ENCODE results near the gene VEGFD. TPM values are rescaled to one million over a fixed set of nuclear protein-coding genes. Genes with fewer than 3 reads are reported as not detected.

Gene VEGFD
- total and polyA plus RNA-seq, 2 of the 4 experiments (the other 2 are of a cell fraction) = 0.18 to 0.19 TPM

DNA sequence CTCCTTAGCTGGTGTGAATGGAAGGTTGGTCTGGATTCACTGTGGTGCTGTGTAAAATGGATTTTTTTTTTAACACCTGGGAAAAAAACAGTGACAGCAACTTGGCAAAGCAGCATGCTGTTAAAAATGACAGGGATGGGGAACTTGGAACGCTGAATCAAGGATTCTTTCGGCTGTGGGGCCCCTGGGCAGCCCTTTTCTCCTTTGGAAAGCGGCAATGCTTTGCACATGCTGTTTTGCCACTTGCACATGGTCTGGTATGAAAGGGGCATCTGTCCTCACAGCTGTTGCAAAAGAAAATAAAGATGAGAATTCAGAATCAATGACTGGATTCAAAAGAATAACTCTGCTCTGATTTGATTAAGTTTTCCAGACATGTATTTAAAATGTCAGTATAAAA lies 38.2 kb downstream of the VEGFD start:
- ATAC-seq (ENCODE audit: low read depth) = no peak
- TF ChIP-seq CHD1 (IDR thresholded peaks at IDR 0.05; ENCODE audit: low read depth, low read length) (no peak), RAD21 (IDR thresholded peaks at IDR 0.05; ENCODE audit: low read length) (no peak), NFE2L2 (IDR thresholded peaks at IDR 0.05; ENCODE audit: low read depth, low read length) (no peak), BHLHE40 (IDR thresholded peaks at IDR 0.05; ENCODE audit: low read depth, low read length) (no peak), MAZ (IDR thresholded peaks at IDR 0.05; ENCODE audit: borderline replicate concordance, low read depth, low read length) (no peak), MAFK (IDR thresholded peaks at IDR 0.05; ENCODE audit: low read depth, low read length) (no peak), CEBPB (IDR thresholded peaks at IDR 0.05; ENCODE audit: low read depth, low read length) (no peak), POLR2A (IDR thresholded peaks at IDR 0.05; ENCODE audit: low read depth, low read length) (no peak), MXI1 (IDR thresholded peaks at IDR 0.05; ENCODE audit: borderline replicate concordance, low read depth, low read length) (no peak), RFX5 (IDR thresholded peaks at IDR 0.05; ENCODE audit: low read depth, low read length) (no peak), SMC3 (IDR thresholded peaks at IDR 0.05; ENCODE audit: low read depth, low read length) (no peak), RCOR1 (IDR thresholded peaks at IDR 0.05; ENCODE audit: insufficient replicate concordance, low read length) (no peak), FOS (IDR thresholded peaks at IDR 0.05; ENCODE audit: low read depth, low read length) (no peak)
- TF ChIP-seq, protein P1, sequence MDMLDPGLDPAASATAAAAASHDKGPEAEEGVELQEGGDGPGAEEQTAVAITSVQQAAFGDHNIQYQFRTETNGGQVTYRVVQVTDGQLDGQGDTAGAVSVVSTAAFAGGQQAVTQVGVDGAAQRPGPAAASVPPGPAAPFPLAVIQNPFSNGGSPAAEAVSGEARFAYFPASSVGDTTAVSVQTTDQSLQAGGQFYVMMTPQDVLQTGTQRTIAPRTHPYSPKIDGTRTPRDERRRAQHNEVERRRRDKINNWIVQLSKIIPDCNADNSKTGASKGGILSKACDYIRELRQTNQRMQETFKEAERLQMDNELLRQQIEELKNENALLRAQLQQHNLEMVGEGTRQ (IDR thresholded peaks at IDR 0.05; ENCODE audit: low read depth, low read length) = no peak
- TF ChIP-seq, protein P2, sequence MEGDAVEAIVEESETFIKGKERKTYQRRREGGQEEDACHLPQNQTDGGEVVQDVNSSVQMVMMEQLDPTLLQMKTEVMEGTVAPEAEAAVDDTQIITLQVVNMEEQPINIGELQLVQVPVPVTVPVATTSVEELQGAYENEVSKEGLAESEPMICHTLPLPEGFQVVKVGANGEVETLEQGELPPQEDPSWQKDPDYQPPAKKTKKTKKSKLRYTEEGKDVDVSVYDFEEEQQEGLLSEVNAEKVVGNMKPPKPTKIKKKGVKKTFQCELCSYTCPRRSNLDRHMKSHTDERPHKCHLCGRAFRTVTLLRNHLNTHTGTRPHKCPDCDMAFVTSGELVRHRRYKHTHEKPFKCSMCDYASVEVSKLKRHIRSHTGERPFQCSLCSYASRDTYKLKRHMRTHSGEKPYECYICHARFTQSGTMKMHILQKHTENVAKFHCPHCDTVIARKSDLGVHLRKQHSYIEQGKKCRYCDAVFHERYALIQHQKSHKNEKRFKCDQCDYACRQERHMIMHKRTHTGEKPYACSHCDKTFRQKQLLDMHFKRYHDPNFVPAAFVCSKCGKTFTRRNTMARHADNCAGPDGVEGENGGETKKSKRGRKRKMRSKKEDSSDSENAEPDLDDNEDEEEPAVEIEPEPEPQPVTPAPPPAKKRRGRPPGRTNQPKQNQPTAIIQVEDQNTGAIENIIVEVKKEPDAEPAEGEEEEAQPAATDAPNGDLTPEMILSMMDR (conservative IDR thresholded peaks at IDR 0.05; ENCODE audit: low read depth, low read length) = no peak
- TF ChIP-seq, protein P3, sequence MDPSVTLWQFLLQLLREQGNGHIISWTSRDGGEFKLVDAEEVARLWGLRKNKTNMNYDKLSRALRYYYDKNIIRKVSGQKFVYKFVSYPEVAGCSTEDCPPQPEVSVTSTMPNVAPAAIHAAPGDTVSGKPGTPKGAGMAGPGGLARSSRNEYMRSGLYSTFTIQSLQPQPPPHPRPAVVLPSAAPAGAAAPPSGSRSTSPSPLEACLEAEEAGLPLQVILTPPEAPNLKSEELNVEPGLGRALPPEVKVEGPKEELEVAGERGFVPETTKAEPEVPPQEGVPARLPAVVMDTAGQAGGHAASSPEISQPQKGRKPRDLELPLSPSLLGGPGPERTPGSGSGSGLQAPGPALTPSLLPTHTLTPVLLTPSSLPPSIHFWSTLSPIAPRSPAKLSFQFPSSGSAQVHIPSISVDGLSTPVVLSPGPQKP (IDR thresholded peaks at IDR 0.05; ENCODE audit: borderline replicate concordance, low read depth, low read length) = no peak
- dilution Hi-C loops (cut with HindIII; ENCODE audit: low sequenced_read_pairs, unreplicated experiment) (no loop called here), in situ Hi-C loops (cut with MboI; ENCODE audit: low sequenced_read_pairs) (loop anchor here (5.0 to 10.0 kb wide), 2 partner anchors 121 to 219 kb away; no protein-coding TSS in a partner anchor), intact Hi-C loops (cut with micrococcal nuclease) (loop anchor here (10.0 kb wide), 1 partner anchor 329 kb away; no protein-coding TSS in a partner anchor)
- H4K20me1 ChIP-seq (ENCODE audit: insufficient read depth, low read length) = no peaks in the 10 kb centered on the region
- no peak overlapping the region for H2AK5ac ChIP-seq (ENCODE audit: low read depth, low read length)
- no peak overlapping the region for H3K18ac ChIP-seq (ENCODE audit: low read depth, low read length)
- H3K14ac ChIP-seq (replicated peaks; ENCODE audit: low read depth, low read length) = no peak overlapping the region
- H4K91ac ChIP-seq (ENCODE audit: insufficient read depth, low read depth, low read length) = no peak overlapping the region
- no peak overlapping the region for H2AK9ac ChIP-seq (replicated peaks; ENCODE audit: low read depth, low read length, poor library complexity)
- H3K9me3 ChIP-seq (ENCODE audit: control insufficient read depth, insufficient read depth, low read length) = no peaks in the 10 kb centered on the region
- H2BK120ac ChIP-seq (ENCODE audit: low read depth, low read length) = no peak overlapping the region
- no peak overlapping the region for H2AFZ ChIP-seq (replicated peaks; ENCODE audit: low read length, poor library complexity)
- H3K4me1 ChIP-seq (ENCODE audit: control insufficient read depth, insufficient read depth, low read length) = peaks cover 2% of the 10 kb centered on the region; the same call in 1 of the 2 replicates
- 20% methylated on average over 1 of the region's 3 CpGs; no CpG with 5 or more reads in 1 of the 2 experiments for WGBS, 2 experiments (ENCODE audit: extremely low coverage in 2 of 2, insufficient read length in 1 of 2)
- H2BK15ac ChIP-seq (ENCODE audit: low read depth, low read length) = no peak overlapping the region
- no peaks in the 10 kb centered on the region for H3K9me1 ChIP-seq (ENCODE audit: insufficient read depth, low read length)
- H4K8ac ChIP-seq (ENCODE audit: low read depth in 2 of 2, low read length in 2 of 2) = no peak overlapping the region
- H3K9ac ChIP-seq (ENCODE audit: low read depth, low read length) = no peak overlapping the region
- H3K4me3 ChIP-seq (ENCODE audit: insufficient read depth, low read depth, low read length) = no peak overlapping the region
- no peaks in the 10 kb centered on the region for H3K79me1 ChIP-seq (ENCODE audit: low read depth in 1 of 2, low read length in 2 of 2)
- no peak overlapping the region for H3K56ac ChIP-seq (ENCODE audit: extremely low read depth, insufficient read depth, low read length)
- no peak overlapping the region for H3K23ac ChIP-seq (ENCODE audit: low read depth, low read length)
- BruUV-seq (replicated peaks) = no TSS peak
- H2BK5ac ChIP-seq (ENCODE audit: low read depth, low read length, poor library complexity, severe bottlenecking) = no peak overlapping the region
- no peak overlapping the region for H3K4ac ChIP-seq (ENCODE audit: low read depth, low read length)
- no peak overlapping the region for H4K5ac ChIP-seq (ENCODE audit: low read depth, low read length)
- no peak overlapping the region for H2BK20ac ChIP-seq (ENCODE audit: low read depth, low read length)
- H3K4me2 ChIP-seq (ENCODE audit: low read depth, low read length) = no peak overlapping the region
- POLR2A ChIA-PET (ENCODE audit: unreplicated experiment) = no interaction called here
- peaks cover 6% of the 10 kb centered on the region for H3K27me3 ChIP-seq (ENCODE audit: control insufficient read depth, insufficient read depth, low read length)
- no peak overlapping the region for H3K27ac ChIP-seq (ENCODE audit: insufficient read depth, low read length)
- no peaks in the 10 kb centered on the region for H3K36me3 ChIP-seq (ENCODE audit: control insufficient read depth, insufficient read depth, low read length)
- DNase-seq = no peak
- CTCF ChIA-PET = interaction anchor here (0.7 kb wide), 1 partner anchor 23 kb away, joined by 3 read pairs; no protein-coding TSS in a partner anchor

Measured in IMR-90 (cell line).